Progenitor cell of endocrine pancreas (in vitro differentiated cells): ENCODE data around the gene SENP5. TPM values are rescaled to one million over a fixed set of nuclear protein-coding genes. Genes with fewer than 3 reads are reported as not detected.

ENCODE experiments used
- DNase-seq: peaks from one replicate; pipeline ENCODE4 v3.0.0; 2021; ENCODE audit warnings: low spot score; ENCODE audit not compliant: unreplicated experiment
- H3K27ac Mint-ChIP-seq: 2 replicates; pipeline ENCODE4 v1.8.0; 2021; ENCODE audit warnings: mild to moderate bottlenecking, moderate library complexity, mixed read lengths
- H3K27me3 Mint-ChIP-seq: 2 replicates; pipeline ENCODE4 v1.8.0; 2021; ENCODE audit warnings: mixed read lengths
- H3K36me3 Mint-ChIP-seq: 2 replicates; pipeline ENCODE4 v1.8.0; 2022; ENCODE audit warnings: mixed read lengths; ENCODE audit not compliant: insufficient read depth
- H3K4me1 Mint-ChIP-seq: 2 replicates; pipeline ENCODE4 v1.8.0; 2021; ENCODE audit warnings: low read depth, mixed read lengths
- H3K4me3 Mint-ChIP-seq: 2 replicates; pipeline ENCODE4 v1.8.0; 2021; ENCODE audit warnings: low read depth, mild to moderate bottlenecking, moderate library complexity, mixed read lengths
- H3K9me3 Mint-ChIP-seq: 2 replicates; pipeline ENCODE4 v1.8.0; 2021; ENCODE audit warnings: low read depth, mixed read lengths
- CTCF ChIP-seq: fragments of 200-600 bp; sonication (generic); IDR thresholded peaks from one replicate; pipeline ENCODE4 v1.5.0; 2021; ENCODE audit warnings: antibody characterized with exemption, mild to moderate bottlenecking; ENCODE audit not compliant: unreplicated experiment
- total RNA-seq: library from RNA; stranded (reverse); gene quantifications from 2 replicates; pipeline ENCODE4 v1.2.1, GENCODE V29; 2021

The SENP5 gene
- total RNA-seq, 1 donor from 2014 or later = 41.1 TPM

GRCh38 chr3:196969134-196969659, 101.5 kb downstream of the SENP5 start:
- no peaks in the 10 kb centered on the region for H3K9me3 Mint-ChIP-seq
- peaks cover 5% of the 10 kb centered on the region for H3K36me3 Mint-ChIP-seq
- no peak for TF ChIP-seq CTCF
- DNase-seq = no peak
- H3K4me3 Mint-ChIP-seq = peak overlapping the region; percentile 64
- no peak overlapping the region for H3K27ac Mint-ChIP-seq
- peaks cover 1% of the 10 kb centered on the region for H3K4me1 Mint-ChIP-seq
- peaks cover 48% of the 10 kb centered on the region for H3K27me3 Mint-ChIP-seq

GRCh38 chr3:196969660-196970546, 102.2 kb downstream of the SENP5 start:
- Mint-ChIP-seq H3K4me3 (peak overlapping the region; percentile 72), H3K4me1 (peaks cover 1% of the 10 kb centered on the region), H3K27me3 (peaks cover 50% of the 10 kb centered on the region), H3K27ac (no peak overlapping the region), H3K9me3 (no peaks in the 10 kb centered on the region), H3K36me3 (peaks cover 5% of the 10 kb centered on the region)
- DNase-seq = peak; percentile 65
- TF ChIP-seq CTCF = peak; percentile 90

GRCh38 chr3:196970547-196971093, 102.9 kb downstream of the SENP5 start:
- H3K9me3 Mint-ChIP-seq = no peaks in the 10 kb centered on the region
- TF ChIP-seq CTCF = no peak
- peak overlapping the region; percentile 72 for H3K4me3 Mint-ChIP-seq
- H3K36me3 Mint-ChIP-seq = peaks cover 5% of the 10 kb centered on the region
- peaks cover 47% of the 10 kb centered on the region for H3K27me3 Mint-ChIP-seq
- H3K27ac Mint-ChIP-seq = no peak overlapping the region
- DNase-seq = no peak
- H3K4me1 Mint-ChIP-seq = peaks cover 1% of the 10 kb centered on the region

GRCh38 chr3:196971094-196971698, 103.5 kb downstream of the SENP5 start:
- H3K9me3 Mint-ChIP-seq = no peaks in the 10 kb centered on the region
- no peak for DNase-seq
- H3K27ac Mint-ChIP-seq = no peak overlapping the region
- peaks cover 1% of the 10 kb centered on the region for H3K4me1 Mint-ChIP-seq
- no peak for TF ChIP-seq CTCF
- H3K4me3 Mint-ChIP-seq = peak overlapping the region; percentile 72
- peaks cover 41% of the 10 kb centered on the region for H3K27me3 Mint-ChIP-seq
- peaks cover 4% of the 10 kb centered on the region for H3K36me3 Mint-ChIP-seq

- H3K9me3 Mint-ChIP-seq = no peaks in the 10 kb centered on the region
- H3K27me3 Mint-ChIP-seq = peaks cover 34% of the 10 kb centered on the region
- DNase-seq = no peak
- no peak overlapping the region for H3K4me3 Mint-ChIP-seq
- no peak for TF ChIP-seq CTCF
- H3K27ac Mint-ChIP-seq = peak overlapping the region; percentile 45
- H3K4me1 Mint-ChIP-seq = no peaks in the 10 kb centered on the region
- H3K36me3 Mint-ChIP-seq = no peaks in the 10 kb centered on the region
These were observed 106.9 kb downstream of the SENP5 start for GRCh38 chr3:196974661-196975060.
